Bone marrow (tissue), 2 donors: Measurements from ENCODE around the gene CPNE9.

Experiments used
- DNase-seq, 2 donors: peaks; one replicate each; lab custom pipeline; 2025; lab: John Stamatoyannopoulos, UW

Gene CPNE9

DNA sequence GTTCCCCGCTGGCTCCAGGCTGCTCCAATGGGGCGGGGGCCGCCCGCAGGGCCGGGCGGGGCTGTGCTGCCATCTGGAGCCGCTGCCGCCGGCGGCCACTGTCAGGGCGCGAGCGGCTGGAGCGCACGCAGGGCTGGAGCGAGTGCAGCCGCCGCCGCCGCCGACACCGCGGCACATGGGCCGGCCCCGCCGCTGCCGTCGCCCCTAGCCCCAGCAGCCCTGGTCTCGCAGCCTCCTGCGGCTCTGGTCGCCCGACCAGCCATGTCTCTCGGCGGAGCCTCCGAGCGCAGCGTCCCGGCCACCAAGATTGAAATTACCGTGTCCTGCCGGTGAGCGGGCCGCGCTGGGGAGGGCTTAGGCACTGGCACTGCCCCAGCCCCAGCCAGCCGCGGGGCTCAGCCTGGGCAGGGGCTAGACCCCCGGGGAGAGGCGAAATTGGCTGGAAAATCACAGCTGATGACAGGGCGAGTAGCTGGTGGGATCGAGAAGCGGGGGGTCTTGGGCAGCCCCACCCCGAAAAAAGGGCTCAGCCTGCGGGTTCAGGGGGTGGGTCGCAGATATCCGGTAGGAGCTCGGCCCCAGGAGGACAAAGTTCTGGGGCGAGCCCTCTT lies at the start of gene CPNE9:
Gene CPNE9, plus strand, starts transcription at position 98 of the 611 bp plus-strand sequence. Its CDS starts 164 bp downstream, at position 262.
- DNase-seq = no peak

DNA sequence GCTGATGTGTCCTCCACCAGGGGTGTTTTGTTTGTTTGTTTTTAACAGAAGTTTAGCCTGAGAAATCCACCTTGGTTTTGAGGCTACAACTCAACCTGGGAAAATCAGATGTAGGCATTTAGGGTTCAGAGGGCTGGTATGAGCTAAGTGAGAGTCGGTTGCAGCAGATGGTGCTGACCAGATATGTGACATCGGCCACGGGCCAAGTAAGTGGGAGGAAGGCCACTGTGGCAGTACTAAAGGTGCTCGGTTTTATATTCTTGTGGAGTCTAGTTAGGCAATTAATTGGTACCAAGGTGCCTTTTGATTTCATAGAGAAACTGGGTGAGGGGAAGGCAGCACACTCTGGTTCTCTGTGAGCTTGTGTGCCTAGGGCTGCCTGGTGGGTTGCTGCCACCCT lies 43.8 kb upstream of the CPNE9 start:
- DNase-seq = no peak

GRCh38 chr3:9660972-9661371 lies 42.7 kb upstream of the CPNE9 start:
- DNase-seq = no peak

- DNase-seq = no peak
Observed at GRCh38 chr3:9664119-9664751, 39.4 kb upstream of the CPNE9 start.

DNA sequence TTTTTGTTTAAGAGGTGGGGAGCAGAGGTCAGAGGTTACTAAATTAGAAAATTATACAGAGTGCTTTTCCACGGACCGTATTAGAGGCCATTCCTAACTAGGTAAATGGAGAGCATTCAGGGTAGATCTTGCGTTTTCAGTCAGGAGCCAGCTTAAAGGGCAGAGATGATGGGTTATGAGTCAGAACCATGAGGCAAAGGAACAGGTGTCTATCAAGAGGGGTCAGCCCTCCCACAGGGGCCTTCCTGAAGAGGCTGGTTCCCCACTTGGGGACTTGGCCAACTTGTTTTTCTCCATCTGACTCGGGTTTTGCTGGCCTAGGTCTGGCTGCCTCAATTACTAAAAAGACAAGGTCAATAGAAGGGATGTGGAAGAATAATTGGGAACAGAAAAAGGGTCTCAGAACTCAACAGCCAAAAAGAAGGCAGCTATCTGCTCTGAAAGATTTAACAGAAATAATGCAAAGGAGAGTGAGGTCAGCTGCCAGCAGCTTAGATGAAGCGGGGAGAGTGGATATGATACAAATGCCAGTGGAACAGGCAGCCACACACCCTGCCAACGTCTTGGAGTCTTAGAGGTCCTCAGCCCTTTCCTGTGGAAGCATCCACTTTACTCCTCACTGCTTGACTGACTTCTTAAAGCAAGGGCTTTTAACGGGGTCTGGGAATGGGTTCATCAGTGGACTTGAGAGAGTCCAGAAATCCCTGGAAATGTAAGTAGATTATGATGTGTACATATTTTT lies 36.8 kb upstream of the CPNE9 start:
- no peak for DNase-seq

DNA sequence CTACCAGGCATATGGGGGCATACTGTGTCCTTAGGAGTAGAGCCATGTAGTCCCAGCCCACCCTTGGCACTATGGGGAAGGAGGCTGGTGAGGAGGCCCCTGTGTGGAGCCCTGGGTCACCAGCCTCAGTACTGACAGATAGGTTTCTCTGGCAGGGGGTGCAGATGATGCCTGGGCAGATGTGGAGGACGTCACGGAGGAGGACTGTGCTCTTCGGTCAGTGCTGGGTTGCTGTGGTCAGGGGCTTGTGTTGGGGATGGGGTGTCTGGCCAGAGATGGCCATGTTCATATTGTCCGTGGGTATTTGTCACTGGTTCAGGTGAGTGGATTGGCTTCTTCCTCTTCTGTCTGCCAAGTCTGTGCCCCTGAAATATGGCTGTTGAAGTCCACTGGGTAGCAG lies 34.4 kb upstream of the CPNE9 start:
- DNase-seq = no peak

GRCh38 chr3:9669720-9670432 lies 33.8 kb upstream of the CPNE9 start:
- DNase-seq = no peak

GRCh38 chr3:9673082-9673481 lies 30.6 kb upstream of the CPNE9 start:
- no peak for DNase-seq

GRCh38 chr3:9673752-9674151 lies 29.9 kb upstream of the CPNE9 start:
- DNase-seq = no peak

GRCh38 chr3:9675736-9676290 lies 27.8 kb upstream of the CPNE9 start:
- DNase-seq = no peak

DNA sequence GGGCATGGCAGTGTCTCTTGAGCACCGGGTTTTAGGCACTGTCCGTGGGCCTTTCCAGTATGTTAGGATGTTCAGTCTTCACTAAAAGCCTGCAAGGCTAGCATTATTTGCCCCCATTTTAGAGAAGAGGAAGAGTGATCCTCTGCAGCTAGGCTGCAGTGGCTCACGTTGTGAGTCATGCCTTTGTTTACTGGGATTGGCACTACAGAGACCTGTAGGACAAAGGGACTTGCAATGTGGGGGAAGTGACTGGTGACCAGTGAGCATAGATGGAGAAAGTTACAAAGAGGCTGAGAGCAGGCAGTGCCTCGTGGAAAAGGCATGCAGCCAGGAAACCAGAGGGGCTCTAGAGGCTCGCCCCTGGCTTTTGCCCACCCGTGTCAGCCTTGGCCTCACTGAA lies 26.8 kb upstream of the CPNE9 start:
- DNase-seq = no peak

DNA sequence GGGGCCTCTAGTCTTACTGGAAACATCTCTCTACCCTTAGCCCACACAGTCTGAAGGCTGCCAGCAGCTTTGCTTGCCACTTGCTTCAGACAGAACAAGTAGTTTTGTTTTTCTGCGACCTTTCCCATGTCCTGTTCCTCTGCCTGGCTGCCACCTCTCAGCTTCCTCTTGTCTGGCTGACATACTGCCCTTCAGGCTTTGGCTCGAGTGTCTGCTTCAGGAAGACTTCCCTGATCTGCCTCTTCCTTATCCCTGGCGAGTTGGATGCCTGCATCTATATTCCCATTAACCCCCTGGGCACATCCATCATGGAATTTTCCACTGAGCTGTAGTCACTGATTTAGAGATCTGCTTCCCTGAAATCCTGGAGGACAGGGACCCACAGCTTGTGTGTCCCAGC lies 25.1 kb upstream of the CPNE9 start:
- no peak for DNase-seq

GRCh38 chr3:9679476-9680080 lies 24.1 kb upstream of the CPNE9 start:
- no peak for DNase-seq

- no peak for DNase-seq
Observed at GRCh38 chr3:9681011-9681722, 22.5 kb upstream of the CPNE9 start.

DNA sequence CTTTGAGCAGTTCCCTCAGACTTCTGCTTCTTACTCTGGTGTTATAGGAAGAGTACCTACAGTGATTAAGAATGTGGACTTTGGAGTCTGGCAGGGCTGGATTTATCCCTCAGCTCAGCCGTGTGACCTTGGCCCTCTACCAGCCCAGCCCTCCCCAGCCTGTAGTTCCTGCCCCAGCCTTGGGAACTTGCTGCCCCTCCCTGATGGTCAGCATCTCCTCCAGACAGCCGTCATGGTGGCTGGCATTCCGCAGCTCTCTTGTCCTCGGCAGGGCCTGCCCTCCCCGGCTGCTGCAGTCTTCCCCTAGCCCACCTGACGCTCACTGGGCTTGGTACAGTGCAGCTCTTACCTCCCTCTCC lies 21.9 kb upstream of the CPNE9 start:
- no peak for DNase-seq

DNA sequence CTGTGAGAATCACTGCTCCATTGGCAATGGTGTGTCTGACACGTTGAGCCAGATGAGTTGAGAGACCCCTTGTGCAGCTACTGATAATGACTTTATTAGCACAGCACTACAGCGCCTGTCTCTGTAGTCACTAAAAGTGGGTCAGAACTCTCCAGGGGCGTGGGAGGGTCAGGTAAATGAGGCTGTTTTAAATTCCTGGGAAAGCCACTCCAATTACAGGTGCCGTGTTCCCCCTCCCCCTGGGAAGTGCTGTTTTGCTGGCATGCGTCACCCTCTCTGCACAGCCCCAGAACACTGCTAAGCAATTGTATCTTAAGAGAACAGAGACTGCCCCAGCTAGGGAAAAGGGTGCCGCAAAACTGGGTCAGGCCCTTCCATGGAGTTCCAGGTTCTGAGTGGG lies 21.5 kb upstream of the CPNE9 start:
- DNase-seq = no peak

- no peak for DNase-seq
Observed at GRCh38 chr3:9683426-9683825, 20.2 kb upstream of the CPNE9 start.

- no peak for DNase-seq
Observed at GRCh38 chr3:9685216-9686049, 18.2 kb upstream of the CPNE9 start.

GRCh38 chr3:9686050-9686550 lies 17.5 kb upstream of the CPNE9 start:
- no peak for DNase-seq

- no peak for DNase-seq
Observed at GRCh38 chr3:9686703-9687102, 16.9 kb upstream of the CPNE9 start.
